PC-9 (cell line): ENCODE data around the gene ARL2. TPM values are rescaled to one million over a fixed set of nuclear protein-coding genes. Genes with fewer than 3 reads are reported as not detected.

Experiments used
- BruUV-seq: library from RNA; stranded (reverse); fragments of 400-500 nt; replicated peaks from 2 replicates; lab custom pipeline; 2021; lab: Mats Ljungman, UMichigan
- CTCF ChIA-PET: fragments of 300-600 bp; sonication (Branson Sonifier 250); formaldehyde crosslinking; loops from one replicate; lab custom pipeline; 2022; ENCODE audit warnings: antibody characterized with exemption; lab: Charles Lee
- POLR2A ChIA-PET: fragments of 300-600 bp; sonication (Branson Sonifier 250); formaldehyde crosslinking; loops from one replicate; lab custom pipeline; 2022; ENCODE audit warnings: antibody characterized with exemption; ENCODE audit not compliant: unreplicated experiment; lab: Charles Lee
- DNase-seq, 2 experiments: peaks; one replicate each; pipeline versions ENCODE4 v3.0.0 to v3.0.0-alpha.2; 2015 to 2022; ENCODE audit warnings: mixed read lengths in 1 of 2
- H2AFZ ChIP-seq: fragments of 200-600 bp; sonication (generic); 2 replicates; pipeline ENCODE4 v1.8.1; 2017; ENCODE audit warnings: antibody characterized with exemption
- H3F3A ChIP-seq: fragments of 200-600 bp; sonication (generic); 2 replicates; pipeline ENCODE4 v1.8.1; 2017; ENCODE audit warnings: antibody characterized with exemption, mild to moderate bottlenecking, low read depth; ENCODE audit not compliant: insufficient read depth
- H3K27ac ChIP-seq: fragments of 200-600 bp; sonication (generic); 2 replicates; pipeline ENCODE4 v1.6.1; 2016; ENCODE audit warnings: mixed run types
- H3K27me3 ChIP-seq: fragments of 200-600 bp; sonication (generic); 2 replicates; pipeline ENCODE4 v1.6.1; 2016; ENCODE audit warnings: low read depth, mixed run types; ENCODE audit not compliant: insufficient read depth
- H3K36me3 ChIP-seq: fragments of 200-600 bp; sonication (generic); 2 replicates; pipeline ENCODE4 v1.6.1; 2016; ENCODE audit warnings: low read depth, mixed run types
- H3K4me1 ChIP-seq: fragments of 200-600 bp; sonication (generic); replicated peaks from 2 replicates; pipeline ENCODE4 v1.6.1; 2016; ENCODE audit warnings: mixed run types; ENCODE audit not compliant: insufficient read depth
- H3K4me2 ChIP-seq: fragments of 200-600 bp; sonication (generic); 2 replicates; pipeline ENCODE4 v1.6.1; 2017; ENCODE audit warnings: mixed run types
- H3K4me3 ChIP-seq: fragments of 200-600 bp; sonication (generic); 2 replicates; pipeline ENCODE4 v1.6.1; 2016; ENCODE audit warnings: mixed run types
- H3K79me2 ChIP-seq: fragments of 200-600 bp; sonication (generic); 2 replicates; pipeline ENCODE4 v1.6.1; 2017; ENCODE audit warnings: low read depth, mixed run types
- H3K9me2 ChIP-seq: fragments of 200-600 bp; sonication (generic); 2 replicates; pipeline ENCODE4 v1.8.1; 2017; ENCODE audit warnings: mild to moderate bottlenecking; ENCODE audit not compliant: insufficient read depth
- H3K9me3 ChIP-seq: fragments of 200-600 bp; sonication (generic); 2 replicates; pipeline ENCODE4 v1.8.1; 2016; ENCODE audit warnings: low read depth; ENCODE audit not compliant: insufficient read depth
- H4K20me1 ChIP-seq: fragments of 200-600 bp; sonication (generic); 2 replicates; pipeline ENCODE4 v1.8.1; 2017; ENCODE audit not compliant: insufficient read depth
- CTCF ChIP-seq: fragments of 200-600 bp; sonication (generic); conservative IDR thresholded peaks from 2 replicates; pipeline ENCODE4 v1.6.1; 2017; ENCODE audit warnings: mixed run types, antibody characterized with exemption, mild to moderate bottlenecking, moderate library complexity
- EZH2 ChIP-seq: fragments of 200-600 bp; sonication (generic); IDR thresholded peaks from 2 replicates; pipeline ENCODE4 v1.8.0; 2017; ENCODE audit warnings: antibody characterized with exemption, low read depth
- intact Hi-C: fragments of 100-400 bp; cut with micrococcal nuclease; formaldehyde crosslinking; loops from one replicate; pipeline ENCODE4 v1.10.0; 2022; ENCODE audit not compliant: unreplicated experiment
- total RNA-seq: library from RNA; stranded (reverse); gene quantifications from 2 replicates; pipeline ENCODE4 v1.2.3, GENCODE V29; 2021

The ARL2 gene
- total RNA-seq, 1 experiment from 2014 or later = 97.5 TPM

DNA sequence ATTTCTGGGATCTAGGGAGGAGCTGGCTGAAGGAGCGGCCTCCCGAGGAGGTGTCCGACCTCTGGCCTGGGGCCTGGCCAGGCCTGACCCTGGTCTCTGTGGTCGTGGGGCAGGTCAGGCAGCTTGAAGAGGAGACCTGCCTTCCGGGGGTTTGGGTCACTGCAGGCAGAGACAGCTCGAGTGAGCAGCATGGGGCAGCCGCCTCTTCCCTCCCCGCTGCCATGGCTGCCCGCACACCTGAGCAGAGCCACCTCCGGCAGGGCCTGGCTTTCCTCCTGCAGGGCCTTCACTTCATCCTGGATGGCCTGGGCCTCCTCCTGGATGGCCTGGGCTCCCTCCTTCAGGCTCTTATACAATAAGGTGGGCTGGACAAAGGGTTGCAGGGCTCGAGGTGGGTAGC, 52.4 kb downstream of the ARL2 start:
- no TSS peak for BruUV-seq
- intact Hi-C loops = no loop called here
- POLR2A ChIA-PET = no interaction called here
- DNase-seq = peak in 1 of 2 experiments; percentile 0
- CTCF ChIA-PET = no interaction called here
- no peaks in the 10 kb centered on the region for H3K9me3 ChIP-seq
- no peak overlapping the region for H3K4me2 ChIP-seq
- H3K27me3 ChIP-seq = no peaks in the 10 kb centered on the region
- no peaks in the 10 kb centered on the region for H3F3A ChIP-seq
- no peak overlapping the region for H2AFZ ChIP-seq
- no peaks in the 10 kb centered on the region for H3K9me2 ChIP-seq
- TF ChIP-seq CTCF (no peak), EZH2 (no peak)
- H3K79me2 ChIP-seq = no peaks in the 10 kb centered on the region
- H3K4me1 ChIP-seq = no peaks in the 10 kb centered on the region
- no peak overlapping the region for H3K27ac ChIP-seq
- no peak overlapping the region for H3K4me3 ChIP-seq
- H3K36me3 ChIP-seq = no peaks in the 10 kb centered on the region
- H4K20me1 ChIP-seq = no peaks in the 10 kb centered on the region

- H3K9me2 ChIP-seq = no peaks in the 10 kb centered on the region
- no peak for DNase-seq
- no TSS peak for BruUV-seq
- no peaks in the 10 kb centered on the region for H3K9me3 ChIP-seq
- no peaks in the 10 kb centered on the region for H3F3A ChIP-seq
- H3K4me3 ChIP-seq = no peak overlapping the region
- intact Hi-C loops = no loop called here
- H3K36me3 ChIP-seq = no peaks in the 10 kb centered on the region
- CTCF ChIA-PET = no interaction called here
- TF ChIP-seq EZH2 (no peak), CTCF (no peak)
- H3K79me2 ChIP-seq = no peaks in the 10 kb centered on the region
- no peak overlapping the region for H3K4me2 ChIP-seq
- no peak overlapping the region for H2AFZ ChIP-seq
- H4K20me1 ChIP-seq = no peaks in the 10 kb centered on the region
- no peaks in the 10 kb centered on the region for H3K4me1 ChIP-seq
- POLR2A ChIA-PET = interaction anchor here (0.6 kb wide), 1 partner anchor 11 kb away, joined by 5 read pairs; no protein-coding TSS in a partner anchor
- no peaks in the 10 kb centered on the region for H3K27me3 ChIP-seq
- H3K27ac ChIP-seq = no peak overlapping the region
Measured at GRCh38 chr11:65066805-65067291, 52.9 kb downstream of the ARL2 start.

GRCh38 chr11:65067446-65067845, 53.5 kb downstream of the ARL2 start:
- CTCF ChIA-PET = no interaction called here
- no peak overlapping the region for H3K4me3 ChIP-seq
- no TSS peak for BruUV-seq

More at GRCh38 chr11:65067446-65067845, 53.5 kb downstream of the ARL2 start:
- Histone ChIP-seq H3K36me3 (no peaks in the 10 kb centered on the region), H3F3A (no peaks in the 10 kb centered on the region), H3K4me2 (no peak overlapping the region), H3K27me3 (no peaks in the 10 kb centered on the region), H3K79me2 (no peaks in the 10 kb centered on the region), H3K27ac (no peak overlapping the region), H3K4me1 (no peaks in the 10 kb centered on the region), H4K20me1 (no peaks in the 10 kb centered on the region), H2AFZ (no peak overlapping the region), H3K9me3 (no peaks in the 10 kb centered on the region), H3K9me2 (no peaks in the 10 kb centered on the region)
- intact Hi-C loops = no loop called here
- POLR2A ChIA-PET = no interaction called here
- no peak for DNase-seq
- TF ChIP-seq EZH2 (no peak), CTCF (no peak)
